Stimulated activated CD4-positive, alpha-beta T cell treated with anti-CD3 and anti-CD28 coated beads, Interleukin-12 subunit alpha, Interleukin-12 subunit beta, amount 100 ng/mL, for 48 hours (primary cell): ENCODE measurements around the gene TESK1.
"Not testable (repeated sequence)": the region's sequence is repeated elsewhere in the genome, so short reads cannot be mapped to it uniquely, and the experiment has no call there.

Source experiments
- DNase-seq, 3 donors: peaks; one replicate each; pipeline ENCODE4 v3.0.0-alpha.2; 2020; ENCODE audit warnings: low read depth in 2 of 3, low spot score in 1 of 3

Gene TESK1

GRCh38 chr9:35615981-35616680 is 11.1 kb downstream of the TESK1 start:
- no peak for DNase-seq

DNA sequence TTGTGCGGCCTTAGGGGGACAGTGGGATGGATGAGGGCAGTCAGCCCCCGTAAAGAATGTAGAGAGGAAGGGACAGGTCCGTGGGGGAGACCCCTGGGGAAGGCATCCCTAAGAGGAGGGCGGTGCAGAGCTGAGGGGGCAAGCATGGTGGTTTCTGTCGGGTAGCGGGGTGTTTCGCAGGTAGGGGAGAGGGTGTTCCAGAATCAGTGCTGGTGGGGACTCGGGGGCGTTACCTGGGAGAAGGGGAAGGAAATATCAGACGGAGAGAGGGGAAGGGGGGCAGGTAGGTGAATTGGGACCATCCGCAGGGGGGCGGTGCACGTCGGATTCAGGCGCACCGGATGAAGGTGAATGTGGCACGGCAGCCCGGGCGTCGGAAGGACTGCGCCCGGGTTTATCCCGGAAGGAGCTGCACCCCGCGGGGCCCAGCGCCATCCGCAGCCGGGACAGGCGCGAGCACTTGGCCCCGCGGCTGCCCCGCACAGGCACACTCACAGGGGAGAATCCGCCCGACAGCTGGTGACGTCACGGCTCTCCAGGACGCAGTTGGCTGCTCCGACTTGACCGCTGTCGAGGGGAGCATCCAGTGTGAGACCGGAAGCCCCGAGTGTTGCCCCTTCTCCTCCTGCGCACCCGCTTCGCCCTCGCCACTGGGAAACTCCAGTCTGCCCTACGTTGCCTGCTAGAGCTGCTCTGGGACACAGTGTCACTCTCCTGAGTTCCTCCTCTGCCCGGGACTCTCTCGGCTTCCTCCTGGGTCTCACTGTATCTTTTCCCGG is 11.8 kb downstream of the TESK1 start:
- DNase-seq: peak; percentile 31 to 53 (median 44)

DNA sequence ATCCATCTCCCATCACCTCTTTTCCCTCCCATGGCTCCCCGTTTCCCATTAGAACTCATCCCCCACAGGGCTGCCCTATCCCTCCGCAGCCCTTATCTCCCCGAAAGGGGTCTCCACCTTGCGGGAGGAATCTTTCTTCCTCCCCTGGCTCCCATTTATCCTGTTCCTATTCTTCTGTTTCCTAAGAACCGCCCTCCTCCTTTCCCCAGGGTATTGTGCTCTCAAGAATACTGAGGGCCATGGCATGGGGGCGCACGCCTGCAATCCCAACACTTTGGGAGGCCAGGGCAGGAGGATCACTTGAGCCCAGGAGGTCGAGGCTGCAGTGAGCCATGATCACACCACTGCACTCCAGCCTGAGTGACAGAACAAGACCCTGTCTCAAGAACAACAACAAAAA is 12.5 kb downstream of the TESK1 start:
- DNase-seq: no peak

- DNase-seq: no peak
Measured at GRCh38 chr9:35618325-35618727, 13.3 kb downstream of the TESK1 start, which contains the start of gene CD72. Gene CD72, minus strand, starts transcription at chr9:35618413. Its CDS starts 110 bp downstream, at chr9:35618303.

DNA sequence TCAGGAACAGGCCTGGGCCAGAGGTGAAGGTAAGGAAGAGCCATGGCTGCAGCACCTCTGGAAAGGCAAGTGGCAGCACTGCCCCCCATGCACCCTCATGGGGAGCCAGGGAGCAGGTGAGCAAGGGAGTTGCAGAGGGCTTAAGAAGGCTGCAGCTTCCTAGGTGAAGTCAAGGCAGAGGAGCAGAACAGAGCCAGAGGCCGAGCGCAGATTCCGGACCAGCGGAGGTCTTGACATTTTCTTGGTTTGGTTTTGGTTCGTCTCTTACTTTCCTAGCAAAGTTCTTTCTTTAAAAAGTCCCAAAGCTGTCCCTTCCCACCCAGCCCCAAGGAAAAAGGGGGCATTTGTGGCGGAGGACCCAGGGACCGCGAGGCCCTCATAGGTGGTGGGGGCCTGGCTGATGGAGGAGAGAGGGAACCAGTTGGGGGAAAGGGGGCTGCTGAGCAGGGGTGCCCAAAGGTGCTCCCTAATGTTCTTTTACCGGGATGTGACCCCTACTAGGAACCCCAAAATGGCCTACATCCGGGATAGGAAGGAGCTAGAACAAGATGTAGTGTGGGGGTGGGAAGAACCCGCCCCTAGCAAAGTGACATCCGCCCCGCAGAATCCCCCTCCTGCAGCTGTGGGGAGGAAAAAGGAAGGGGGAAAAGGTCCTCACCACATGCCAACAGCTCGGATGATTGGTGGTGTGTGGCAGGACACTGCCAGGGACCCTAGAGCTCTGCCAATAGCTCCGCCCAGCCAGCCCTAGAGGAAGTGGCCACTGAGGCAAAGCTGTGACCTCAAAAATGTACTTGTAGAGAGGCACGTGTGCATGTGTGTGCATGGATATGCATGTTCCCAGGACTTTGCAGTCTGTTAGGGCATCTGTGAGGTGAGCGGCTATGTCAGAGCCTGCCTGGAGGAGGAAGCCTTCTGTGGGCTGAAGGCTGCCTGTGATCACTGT is 14.1 kb downstream of the TESK1 start:
- peak; percentile 7 to 44 (median 21) for DNase-seq

DNA sequence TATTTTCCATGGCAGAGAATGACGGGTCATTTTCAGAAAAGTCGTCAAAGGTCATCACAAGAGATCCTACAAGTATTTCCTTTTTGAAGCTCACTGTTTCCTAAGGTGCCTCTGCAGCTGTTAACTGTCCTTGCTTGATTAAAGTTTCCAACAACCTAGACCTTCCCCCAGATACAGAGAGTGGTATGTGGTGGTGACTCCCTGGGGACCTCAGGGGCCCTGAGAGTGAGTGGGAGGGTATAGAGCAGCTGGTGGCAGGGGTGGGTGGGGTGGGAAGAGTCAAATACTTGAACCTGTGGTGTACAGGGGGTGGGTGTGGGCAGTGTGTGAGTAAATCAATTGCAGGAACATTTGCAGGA is 14.7 kb downstream of the TESK1 start:
- DNase-seq: peak in 1 of 3 donors; percentile 8

- DNase-seq: no peak
Measured at GRCh38 chr9:35627575-35627974, 22.5 kb downstream of the TESK1 start.

- no peak for DNase-seq
Measured at GRCh38 chr9:35628389-35628991, 23.4 kb downstream of the TESK1 start.

GRCh38 chr9:35629597-35629996 is 24.5 kb downstream of the TESK1 start:
- DNase-seq: no peak

DNA sequence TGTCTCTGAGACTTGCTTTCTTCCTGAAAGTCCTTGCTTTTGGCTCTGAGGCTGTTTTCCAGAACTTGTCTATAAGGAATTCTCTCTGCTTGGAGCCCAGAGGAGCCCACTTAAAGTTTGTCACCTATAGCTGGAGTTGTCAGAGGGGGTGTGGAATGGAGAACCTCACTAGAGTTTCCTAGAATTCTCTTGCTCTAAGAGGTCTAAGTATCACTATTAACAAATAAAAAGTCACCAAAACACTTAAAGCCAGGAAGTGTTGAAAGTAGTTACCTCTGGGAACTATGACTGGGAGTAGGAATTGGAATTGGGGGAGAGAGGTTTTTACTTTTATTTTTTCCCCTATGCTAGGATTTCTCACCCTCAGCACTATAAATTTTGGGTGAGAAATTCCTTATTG is 30.7 kb downstream of the TESK1 start:
- no peak for DNase-seq

- no peak for DNase-seq
Measured at GRCh38 chr9:35636135-35636876, 31.2 kb downstream of the TESK1 start.

- not testable (repeated sequence) for DNase-seq
Measured at GRCh38 chr9:35636877-35637246, 31.8 kb downstream of the TESK1 start.

- not testable (repeated sequence) for DNase-seq
Measured at GRCh38 chr9:35637427-35637955, 32.4 kb downstream of the TESK1 start.

DNA sequence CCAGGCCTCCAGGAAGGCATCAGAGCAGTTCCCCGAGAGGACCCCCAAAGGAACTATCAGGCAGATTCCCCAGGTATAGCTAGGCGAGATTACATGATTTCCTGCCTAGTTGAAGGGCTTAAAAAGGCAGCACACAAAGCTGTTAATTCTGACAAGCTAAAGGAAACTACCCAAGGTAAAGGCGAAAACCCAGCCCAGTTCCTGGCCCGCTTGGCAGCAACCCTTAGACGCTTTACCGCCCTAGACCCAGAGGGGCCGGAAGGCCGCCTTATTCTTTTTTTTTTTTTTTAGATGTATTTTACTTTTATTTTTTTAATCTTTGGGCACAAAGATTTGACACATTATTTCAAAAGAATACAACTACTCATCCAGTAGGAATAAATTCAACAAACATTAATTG is 33.7 kb downstream of the TESK1 start:
- not testable (repeated sequence) for DNase-seq

GRCh38 chr9:35639225-35639624 is 34.2 kb downstream of the TESK1 start:
- not testable (repeated sequence) for DNase-seq

DNA sequence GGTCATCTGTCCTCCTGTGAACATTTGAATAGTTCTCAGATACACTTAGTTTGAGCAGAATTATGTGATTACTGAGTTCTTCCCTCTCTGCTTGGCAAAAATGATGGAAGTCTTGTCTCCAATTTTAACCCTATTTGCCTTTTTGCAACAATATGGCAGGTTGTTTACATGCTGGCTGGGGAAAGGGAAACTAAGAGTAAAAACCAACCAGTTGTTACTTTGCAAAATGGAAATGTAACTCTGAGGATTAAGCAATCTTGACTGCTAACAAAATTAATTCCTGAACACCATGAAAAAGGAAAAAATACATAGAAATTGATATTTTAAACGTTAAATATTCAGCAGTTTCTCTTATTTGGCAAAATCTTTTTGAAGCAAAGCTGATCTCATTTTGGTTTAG is 34.6 kb downstream of the TESK1 start:
- DNase-seq: no peak

GRCh38 chr9:35640431-35640830 is 35.4 kb downstream of the TESK1 start:
- not testable (repeated sequence) for DNase-seq

DNA sequence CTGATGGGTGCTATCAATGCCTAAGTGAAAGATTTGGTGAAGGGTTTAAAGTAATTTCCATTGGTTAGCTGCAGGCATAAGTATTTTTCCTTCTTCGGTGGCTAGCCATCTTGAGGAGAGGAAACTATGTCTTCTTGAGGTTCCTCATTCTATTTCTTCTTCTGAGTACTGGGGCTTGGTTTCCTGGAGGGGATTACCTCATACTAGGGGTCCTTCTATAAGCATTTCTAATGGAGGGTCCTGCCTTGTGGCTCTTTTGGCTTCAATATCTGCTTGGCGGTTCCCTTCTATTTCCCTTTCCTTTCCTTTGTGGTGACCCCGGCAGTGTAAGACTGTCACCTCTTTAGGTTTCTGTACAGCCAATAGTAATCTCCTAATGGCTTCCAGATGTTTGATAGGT is 36.4 kb downstream of the TESK1 start:
- DNase-seq: not testable (repeated sequence)

- no peak for DNase-seq
Measured at GRCh38 chr9:35643046-35643445, 38.0 kb downstream of the TESK1 start.

- not testable (repeated sequence) for DNase-seq
Measured at GRCh38 chr9:35645736-35646135, 40.7 kb downstream of the TESK1 start.
